ENCODE data around the gene KIR3DL3.

GRCh38 chr19:54728167-54728566 is 3.9 kb downstream of the KIR3DL3 start:
- no peak for TF ChIP-seq CTCF (IDR thresholded peaks at IDR 0.05; ENCODE audit: low read length)
- TF ChIP-seq EZH2 (IDR thresholded peaks at IDR 0.05; ENCODE audit: borderline replicate concordance, low read length) = no peak
